AG04450 (cell line): Measurements from ENCODE around the gene KRTAP2-1. TPM values are rescaled to one million over a fixed set of nuclear protein-coding genes. Genes with fewer than 3 reads are reported as not detected.
"Not testable (repeated sequence)": the region's sequence is repeated elsewhere in the genome, so short reads cannot be mapped to it uniquely, and the experiment has no call there.

Experiments
- CTCF ChIA-PET: fragments of 300-600, 350-600 bp; formaldehyde crosslinking; extraction: SDS; loops from one replicate; lab custom pipeline; 2022; ENCODE audit warnings: antibody characterized with exemption, inconsistent platforms; lab: Charles Lee
- POLR2A ChIA-PET: fragments of 350-600 bp; formaldehyde crosslinking; extraction: SDS; loops from one replicate; lab custom pipeline; 2021; ENCODE audit warnings: antibody characterized with exemption, inconsistent platforms; lab: Yijun Ruan, JAX
- DNase-seq: peaks from one replicate; pipeline ENCODE4 v3.0.0-alpha.2; 2011; ENCODE audit warnings: low read depth, low spot score
- H3K27ac ChIP-seq: one replicate; pipeline ENCODE4 v1.5.1; 2012; ENCODE audit warnings: low read depth, low read length, control low read depth
- H3K27me3 ChIP-seq: one replicate; pipeline ENCODE4 v1.6.0; 2012; ENCODE audit warnings: low read length; ENCODE audit not compliant: control insufficient read depth, insufficient read depth
- H3K4me3 ChIP-seq: 2 replicates; pipeline ENCODE4 v1.5.1; 2011; ENCODE audit warnings: mild to moderate bottlenecking, low read depth, low read length, control low read depth
- H3K9me3 ChIP-seq: 2 replicates; pipeline ENCODE4 v1.5.1; 2012; ENCODE audit warnings: low read length; ENCODE audit not compliant: control insufficient read depth, insufficient read depth
- CTCF ChIP-seq: IDR thresholded peaks from 2 replicates; pipeline ENCODE4 v1.5.1; 2011; ENCODE audit warnings: low read depth, low read length, control low read depth, inconsistent platforms
- polyA plus RNA-seq: library from polyadenylated mRNA; depleted of rRNA; stranded (reverse); fragments of >200 nt; gene quantifications from 2 replicates; pipeline ENCODE4 v1.2.3, GENCODE V29; 2011

The KRTAP2-1 gene
- polyA plus RNA-seq, 1 experiment: not detected

DNA sequence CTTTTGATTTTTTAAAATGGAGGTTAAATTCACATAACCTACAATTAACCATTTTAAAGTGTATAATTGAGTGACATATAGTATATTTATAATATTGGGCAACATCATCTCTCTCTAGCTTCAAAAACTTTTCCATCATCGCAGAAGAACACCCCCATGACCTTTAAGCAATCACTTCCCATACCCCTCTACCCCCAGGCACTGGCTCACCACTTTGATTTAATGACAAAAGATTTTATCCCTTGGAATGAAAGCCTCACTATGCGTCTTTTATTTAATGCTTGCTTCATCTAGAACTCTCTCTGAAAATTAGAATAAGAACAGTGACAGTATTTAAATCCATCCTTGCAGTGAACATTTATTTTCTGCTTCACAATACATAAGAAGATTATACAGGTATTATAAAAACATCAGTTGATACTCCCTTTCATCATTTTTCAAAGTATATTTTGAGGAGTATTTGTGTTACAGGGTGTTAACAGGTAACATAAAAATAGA lies 9.2 kb downstream of the KRTAP2-1 start:
- no peak for TF ChIP-seq CTCF
- CTCF ChIA-PET: no interaction called here
- no peaks in the 10 kb centered on the region for H3K27me3 ChIP-seq
- DNase-seq: no peak
- H3K9me3 ChIP-seq: no peaks in the 10 kb centered on the region
- POLR2A ChIA-PET: no interaction called here
- no peak overlapping the region for H3K27ac ChIP-seq
- H3K4me3 ChIP-seq: no peak overlapping the region

DNA sequence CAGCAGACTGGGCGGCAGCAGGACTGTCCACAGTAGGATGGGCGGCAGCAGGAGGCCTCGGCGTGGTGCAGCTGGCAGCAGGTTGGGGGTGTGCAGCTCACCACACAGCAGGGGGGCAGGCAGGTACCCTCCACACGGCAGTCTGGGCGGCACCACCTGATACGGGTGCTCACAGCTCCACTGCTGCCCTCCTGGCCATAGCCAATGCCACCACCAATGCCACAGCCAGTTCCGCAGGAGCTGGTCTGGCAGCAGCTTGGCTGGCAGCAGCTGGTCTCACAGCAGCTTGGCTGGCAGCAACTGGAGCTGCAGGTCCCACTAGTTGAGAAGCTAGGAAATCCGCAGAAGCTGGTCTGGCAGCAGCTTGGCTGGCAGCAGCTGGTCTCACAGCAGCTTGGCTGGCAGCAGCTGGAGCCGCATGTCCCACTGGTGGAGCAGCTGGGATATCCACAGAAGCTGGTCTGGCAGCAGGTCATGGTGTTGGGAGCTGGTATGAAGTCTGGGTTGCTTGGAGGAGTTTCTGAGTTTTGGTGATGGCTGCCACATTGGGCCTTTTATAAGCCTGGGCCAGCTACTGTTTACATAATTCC lies 12.7 kb downstream of the KRTAP2-1 start, which contains the start of gene KRTAP1-3:
Gene KRTAP1-3 (minus strand): TSS at position 529 of the 590 bp plus-strand sequence. CDS start 53 bp downstream, at position 476.
- POLR2A ChIA-PET, H3K9me3 ChIP-seq, H3K4me3 ChIP-seq, CTCF ChIA-PET, H3K27me3 ChIP-seq, DNase-seq, H3K27ac ChIP-seq: not testable (repeated sequence)

DNA sequence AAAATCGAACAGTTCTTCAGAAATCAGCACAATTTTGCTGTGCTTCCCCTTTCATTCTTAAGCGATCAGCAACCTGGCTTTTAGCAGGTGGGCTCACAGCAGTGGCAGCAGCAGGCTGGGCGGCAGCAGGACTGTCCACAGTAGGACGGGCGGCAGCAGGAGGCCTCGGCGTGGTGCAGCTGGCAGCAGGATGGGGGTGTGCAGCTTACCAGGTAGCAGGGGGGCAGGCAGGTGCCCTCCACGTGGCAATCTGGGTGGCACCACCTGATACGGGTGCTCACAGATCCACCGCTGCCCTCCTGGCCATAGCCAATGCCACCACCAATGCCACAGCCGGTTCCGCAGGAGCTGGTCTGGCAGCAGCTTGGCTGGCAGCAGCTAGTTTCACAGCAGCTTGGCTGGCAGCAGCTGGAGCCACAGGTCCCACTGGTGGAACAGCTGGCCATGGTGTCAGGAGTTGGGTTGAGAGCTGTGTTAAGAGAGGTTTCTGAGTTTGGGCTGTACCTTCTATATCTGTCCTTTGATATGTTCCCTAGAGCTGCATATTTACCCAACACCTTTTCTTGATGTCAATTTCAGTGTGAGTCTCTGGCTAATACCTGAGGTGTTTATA lies 17.4 kb downstream of the KRTAP2-1 start, which contains the start of gene KRTAP1-4:
Gene KRTAP1-4 (minus strand): TSS at position 563 of the 613 bp plus-strand sequence. CDS start 117 bp downstream, at position 446.
- Histone ChIP-seq H3K4me3 (no peak within 1 kb of the TSS), H3K9me3 (no peaks in the 10 kb centered on the region; the same call in 1 of the 2 replicates), H3K27me3 (no peaks in the 10 kb centered on the region), H3K27ac (no peak within 1 kb of the TSS)
- DNase-seq: no peak
- CTCF ChIA-PET: interaction anchor here (1.5 kb wide), 1 partner anchor 293 kb away, joined by 6 read pairs; no protein-coding TSS in a partner anchor
- no peak for TF ChIP-seq CTCF
- POLR2A ChIA-PET: no interaction called here

- Histone ChIP-seq H3K27ac (peak within 1 kb of the TSS; percentile 66), H3K9me3 (no peaks in the 10 kb centered on the region; the same call in 1 of the 2 replicates), H3K4me3 (no peak within 1 kb of the TSS), H3K27me3 (no peaks in the 10 kb centered on the region)
- POLR2A ChIA-PET: interaction anchor here (0.6 to 1.2 kb wide), 4 partner anchors 12 to 1827 kb away, joined by 3 to 5 read pairs (median 3); partner anchors contain the start of genes KRTAP2-3 and RPL19
- DNase-seq: peak; percentile 64
- CTCF ChIA-PET: no interaction called here
- TF ChIP-seq CTCF: no peak
Observed at GRCh38 chr17:41026715-41027471, 20.2 kb downstream of the KRTAP2-1 start, which contains the start of gene KRTAP1-5. KRTAP1-5 (minus strand) TSS chr17:41027208; CDS start chr17:41027155, 53 bp downstream.

- no peak for DNase-seq
- H3K4me3 ChIP-seq: no peak overlapping the region
- H3K27ac ChIP-seq: no peak overlapping the region
- no peaks in the 10 kb centered on the region for H3K27me3 ChIP-seq
- H3K9me3 ChIP-seq: no peaks in the 10 kb centered on the region; the same call in 1 of the 2 replicates
- ChIA-PET POLR2A (no interaction called here), CTCF (interaction anchor here (1.0 kb wide), 1 partner anchor 297 kb away, joined by 3 read pairs; no protein-coding TSS in a partner anchor)
- no peak for TF ChIP-seq CTCF
Observed at GRCh38 chr17:41024697-41025096, 22.4 kb downstream of the KRTAP2-1 start.
